Natural killer cell (primary cell): ENCODE results near the gene NRXN2. TPM values are rescaled to one million over a fixed set of nuclear protein-coding genes. Genes with fewer than 3 reads are reported as not detected.

Experiments used
- ATAC-seq, 3 donors: fragments of 150-1000 bp in 2 of 3; fragments of 200-7000 bp in 1 of 3; cut with Tn5 transposase; 1 replicate in 1 of 3; 2 replicates in 2 of 3; pipeline ENCODE4 v1.10.0; 2021; ENCODE audit warnings: mild to moderate bottlenecking in 2 of 3, moderate library complexity in 2 of 3
- DNase-seq, 2 donors: peaks; one replicate each; pipeline versions ENCODE4 v3.0.0 to v3.0.0-alpha.2; 2013 to 2021; ENCODE audit warnings: mixed read lengths in 1 of 2
- H3K27ac ChIP-seq: one replicate; pipeline ENCODE4 v1.5.1; 2013; ENCODE audit warnings: mild to moderate bottlenecking, low read length
- H3K27me3 ChIP-seq: one replicate; pipeline ENCODE4 v1.6.1; 2013; ENCODE audit warnings: low read length; ENCODE audit not compliant: control insufficient read depth, insufficient read depth
- H3K36me3 ChIP-seq: one replicate; pipeline ENCODE4 v1.6.1; 2013; ENCODE audit warnings: low read length; ENCODE audit not compliant: control insufficient read depth, insufficient read depth
- H3K4me1 ChIP-seq: one replicate; pipeline ENCODE4 v1.6.1; 2013; ENCODE audit warnings: low read length; ENCODE audit not compliant: control insufficient read depth, insufficient read depth
- H3K4me3 ChIP-seq: one replicate; pipeline ENCODE4 v1.5.1; 2013; ENCODE audit warnings: low read length
- H3K9me3 ChIP-seq: one replicate; pipeline ENCODE4 v1.6.1; 2013; ENCODE audit warnings: low read length; ENCODE audit not compliant: control insufficient read depth, insufficient read depth
- H3K27ac Mint-ChIP-seq, 2 donors: one replicate each; pipeline ENCODE4 v1.8.0; 2022; ENCODE audit warnings: mild to moderate bottlenecking in 2 of 2, mixed read lengths in 2 of 2, moderate library complexity in 1 of 2
- H3K27me3 Mint-ChIP-seq, 2 donors: one replicate each; pipeline ENCODE4 v1.8.0; 2022; ENCODE audit warnings: low read depth in 2 of 2, mixed read lengths in 2 of 2
- H3K36me3 Mint-ChIP-seq: one replicate; pipeline ENCODE4 v1.8.0; 2022; ENCODE audit warnings: mixed read lengths
- H3K4me1 Mint-ChIP-seq, 2 donors: one replicate each; pipeline ENCODE4 v1.8.0; 2022; ENCODE audit warnings: mixed read lengths in 2 of 2
- H3K4me3 Mint-ChIP-seq: one replicate; pipeline ENCODE4 v1.8.0; 2022; ENCODE audit warnings: mild to moderate bottlenecking, moderate library complexity, mixed read lengths
- H3K9me3 Mint-ChIP-seq, 2 donors: one replicate each; pipeline ENCODE4 v1.8.0; 2022; ENCODE audit warnings: mixed read lengths in 2 of 2
- CTCF ChIP-seq: fragments of 200-600 bp; IDR thresholded peaks from one replicate; pipeline ENCODE4 v1.8.0; 2022; ENCODE audit warnings: antibody characterized with exemption
- WGBS: methylation state at CpG from one replicate; pipeline ENCODE4 v1.1.7; 2013; ENCODE audit warnings: missing lambda C conversion rate; ENCODE audit not compliant: insufficient coverage; 5-methylcytosine and 5-hydroxymethylcytosine counted together
- intact Hi-C: fragments of 100-400 bp; cut with micrococcal nuclease; formaldehyde crosslinking; loops from one replicate; pipeline ENCODE4 v1.14.2; 2022
- total RNA-seq, 4 donors: library from RNA; stranded (reverse); fragments of 120-200 nt in 1 of 4; gene quantifications; one replicate each; pipeline versions ENCODE4 v1.2.3 to v1.2.4, GENCODE V29; 2013 to 2022

Gene NRXN2
- total RNA-seq, 3 donors from 2014 or later (not counting 1 experiment from before 2014, with no cell fraction given), result 2.9 to 9.6 (median 7.7) TPM

GRCh38 chr11:64753019-64753379 lies 30.0 kb upstream of the NRXN2 start:
- no peaks in the 10 kb centered on the region for H3K36me3 Mint-ChIP-seq
- no peaks in the 10 kb centered on the region for H3K27me3 ChIP-seq
- H3K4me1 Mint-ChIP-seq, result peaks cover 14 to 27% of the 10 kb centered on the region in 2 donors
- H3K27ac Mint-ChIP-seq, result no peak overlapping the region
- intact Hi-C loops, result no loop called here
- H3K4me3 ChIP-seq, result no peak overlapping the region
- H3K4me1 ChIP-seq, result peaks cover 30% of the 10 kb centered on the region
- WGBS, result 93% methylated on average over 7 of the region's 7 CpGs
- no peaks in the 10 kb centered on the region for H3K9me3 ChIP-seq
- ATAC-seq (no peak), DNase-seq (no peak)
- no peak overlapping the region for H3K27ac ChIP-seq
- no peaks in the 10 kb centered on the region for H3K9me3 Mint-ChIP-seq
- peaks cover 24% of the 10 kb centered on the region for H3K36me3 ChIP-seq
- no peaks in the 10 kb centered on the region for H3K27me3 Mint-ChIP-seq
- TF ChIP-seq CTCF, result no peak
- H3K4me3 Mint-ChIP-seq, result no peak overlapping the region

GRCh38 chr11:64752175-64752970 lies 29.4 kb upstream of the NRXN2 start:
- DNase-seq (no peak), ATAC-seq (no peak)
- Histone ChIP-seq H3K9me3 (no peaks in the 10 kb centered on the region), H3K27ac (no peak overlapping the region), H3K4me1 (peaks cover 24% of the 10 kb centered on the region), H3K27me3 (no peaks in the 10 kb centered on the region), H3K36me3 (peaks cover 24% of the 10 kb centered on the region), H3K4me3 (no peak overlapping the region)
- TF ChIP-seq CTCF, result no peak
- peaks cover 14 to 26% of the 10 kb centered on the region in 2 donors for H3K4me1 Mint-ChIP-seq
- H3K4me3 Mint-ChIP-seq, result no peak overlapping the region
- peak overlapping the region in 1 of 2 donors; percentile 36 for H3K27ac Mint-ChIP-seq
- H3K27me3 Mint-ChIP-seq, result no peaks in the 10 kb centered on the region
- WGBS, result 91% methylated on average over 14 of the region's 14 CpGs
- no peaks in the 10 kb centered on the region for H3K9me3 Mint-ChIP-seq
- intact Hi-C loops, result no loop called here
- H3K36me3 Mint-ChIP-seq, result no peaks in the 10 kb centered on the region

GRCh38 chr11:64751580-64751979 lies 28.6 kb upstream of the NRXN2 start:
- H3K36me3 ChIP-seq, result peaks cover 24% of the 10 kb centered on the region
- intact Hi-C loops, result no loop called here
- 89% methylated on average over 9 of the region's 9 CpGs for WGBS
- H3K4me1 Mint-ChIP-seq, result peaks cover 16 to 29% of the 10 kb centered on the region in 2 donors
- H3K27me3 ChIP-seq, result no peaks in the 10 kb centered on the region
- no peak for TF ChIP-seq CTCF
- DNase-seq (no peak), ATAC-seq (no peak)
- H3K27me3 Mint-ChIP-seq, result no peaks in the 10 kb centered on the region
- no peaks in the 10 kb centered on the region for H3K9me3 ChIP-seq
- H3K36me3 Mint-ChIP-seq, result no peaks in the 10 kb centered on the region
- H3K9me3 Mint-ChIP-seq, result no peaks in the 10 kb centered on the region
- no peak overlapping the region for H3K4me3 Mint-ChIP-seq
- H3K4me3 ChIP-seq, result no peak overlapping the region
- peaks cover 28% of the 10 kb centered on the region for H3K4me1 ChIP-seq
- H3K27ac ChIP-seq, result no peak overlapping the region
- H3K27ac Mint-ChIP-seq, result no peak overlapping the region

- no peaks in the 10 kb centered on the region for H3K27me3 ChIP-seq
- WGBS, result 82% methylated on average over 9 of the region's 9 CpGs
- Mint-ChIP-seq H3K4me3 (no peak overlapping the region), H3K27me3 (no peaks in the 10 kb centered on the region), H3K27ac (no peak overlapping the region), H3K4me1 (peaks cover 20 to 34% of the 10 kb centered on the region in 2 donors), H3K36me3 (no peaks in the 10 kb centered on the region), H3K9me3 (no peaks in the 10 kb centered on the region)
- no peak overlapping the region for H3K27ac ChIP-seq
- no peak for TF ChIP-seq CTCF
- no peaks in the 10 kb centered on the region for H3K9me3 ChIP-seq
- H3K36me3 ChIP-seq, result peaks cover 24% of the 10 kb centered on the region
- no peak overlapping the region for H3K4me3 ChIP-seq
- peaks cover 32% of the 10 kb centered on the region for H3K4me1 ChIP-seq
- DNase-seq (no peak), ATAC-seq (peak in 1 of 3 donors; percentile 47)
- intact Hi-C loops, result no loop called here
Measured at GRCh38 chr11:64751136-64751535, 28.1 kb upstream of the NRXN2 start.
